Occipital lobe (tissue), 2 donors: ENCODE data around the gene FOXL2. TPM values are rescaled to one million over a fixed set of nuclear protein-coding genes. Genes with fewer than 3 reads are reported as not detected.

Experiments
- DNase-seq: peaks from one replicate; lab custom pipeline; 2025; lab: John Stamatoyannopoulos, UW
- total RNA-seq: library from RNA; depleted of rRNA; stranded (reverse); fragments of >200 nt; gene quantifications from one replicate; pipeline ENCODE4 v1.2.3, GENCODE V29; 2014

FOXL2 gene
- total RNA-seq: not detected

DNA sequence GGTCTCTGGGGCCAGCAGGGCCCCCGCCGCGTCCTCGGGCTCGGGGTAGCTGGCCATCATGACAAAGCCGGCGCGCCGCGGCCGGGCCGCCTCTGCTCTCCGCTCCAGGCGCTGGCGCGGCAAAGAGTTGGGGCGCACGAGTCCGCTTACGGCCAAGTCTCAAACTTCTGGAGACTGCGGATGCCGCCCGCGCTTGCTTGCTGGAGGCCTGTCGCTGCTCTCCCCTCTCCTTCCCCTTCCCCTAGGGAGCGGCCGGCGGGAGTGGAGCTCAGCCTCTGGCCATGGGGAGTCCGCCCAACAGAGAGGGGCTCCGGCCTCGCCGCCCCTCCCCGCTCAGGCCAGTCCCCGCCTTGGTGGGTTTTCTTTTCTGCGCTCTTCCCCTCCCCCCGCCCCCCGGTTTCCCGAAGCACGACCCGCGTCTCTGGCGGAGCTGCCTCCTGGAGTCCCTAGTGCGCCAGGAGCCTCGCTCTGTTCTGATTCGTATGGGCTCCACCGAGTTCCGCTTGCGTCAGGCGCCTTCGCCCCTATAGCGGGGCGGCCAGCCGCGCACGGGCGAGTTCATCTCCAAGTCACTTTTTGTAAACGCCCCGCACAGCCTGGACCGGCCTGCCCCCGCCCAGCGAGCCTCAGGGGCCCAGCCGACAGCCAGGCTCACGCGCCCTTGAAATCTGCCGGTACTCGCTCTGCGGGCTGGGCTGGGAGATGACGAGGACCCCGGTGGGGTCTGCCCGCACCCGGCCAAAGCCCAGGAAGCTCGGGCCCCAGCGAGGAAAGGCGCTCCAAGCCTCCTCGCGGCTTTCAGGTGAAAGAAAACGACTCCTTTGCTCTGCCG, at the start of gene FOXL2, which contains the start of gene FOXL2NB:
Gene FOXL2 (minus strand): TSS at position 475 of the 832 bp plus-strand sequence. CDS start 415 bp downstream, at position 60.
Gene FOXL2NB (plus strand): TSS at position 555 of the 832 bp plus-strand sequence. CDS start 148 bp downstream, at position 703.
- DNase-seq: no peak

DNA sequence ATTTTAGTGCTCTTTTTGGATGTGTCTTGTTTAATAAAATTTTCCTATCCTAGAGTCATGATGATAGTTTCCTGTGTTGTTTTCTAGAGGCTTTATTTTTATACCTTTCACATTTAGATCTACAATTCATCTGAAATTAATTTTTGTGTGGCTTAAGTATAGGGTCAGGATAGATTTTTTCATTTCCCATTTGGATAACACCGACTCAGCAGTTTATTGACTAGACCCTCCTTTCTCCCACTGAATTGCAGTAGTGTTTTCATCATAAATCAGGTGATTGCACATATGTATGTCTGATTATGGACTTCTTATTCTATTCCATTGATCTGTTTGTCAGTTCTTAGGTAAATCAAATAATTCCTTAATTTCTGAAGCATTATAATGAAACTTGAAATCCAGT, 48.8 kb upstream of the FOXL2 start:
- no peak for DNase-seq

DNA sequence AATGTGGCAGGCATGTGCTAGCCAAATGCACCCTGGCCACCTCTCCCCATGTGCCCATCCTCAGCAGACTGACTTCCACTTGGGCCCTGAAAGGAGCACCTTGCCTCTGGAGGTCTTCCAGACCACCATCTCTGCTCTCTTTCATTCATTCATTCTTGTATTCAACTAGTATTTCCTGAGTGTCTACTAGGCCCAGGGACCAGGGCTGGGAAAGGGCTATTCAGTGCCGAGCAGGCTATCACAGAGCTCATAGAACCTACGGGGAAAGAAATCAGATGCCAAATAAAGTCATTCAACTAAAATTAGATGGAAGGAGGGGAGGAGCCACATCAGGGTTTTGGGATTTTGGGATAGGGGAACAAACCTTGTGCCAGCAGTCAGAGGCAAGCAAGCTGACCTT, 40.2 kb upstream of the FOXL2 start:
- DNase-seq: no peak

DNA sequence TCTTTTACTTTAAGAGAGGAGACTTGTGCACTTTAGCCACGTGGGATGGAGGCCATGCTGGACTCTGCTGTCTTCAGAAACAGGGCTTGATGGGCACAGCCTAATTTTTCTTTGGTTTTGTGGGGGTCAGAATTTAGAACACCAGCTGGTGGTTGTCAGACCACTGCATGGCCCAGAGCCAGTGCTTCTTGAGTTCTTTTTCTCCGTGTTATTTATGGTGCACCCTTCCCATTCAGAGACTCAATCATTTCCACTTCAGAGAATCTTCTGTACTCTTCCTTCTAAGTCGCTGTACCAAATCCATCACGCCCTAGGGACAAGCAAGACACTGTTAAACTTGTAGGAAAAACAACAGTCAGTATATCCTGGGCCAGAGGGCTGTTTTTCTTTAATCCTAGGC, 39.0 kb upstream of the FOXL2 start:
- no peak for DNase-seq

DNA sequence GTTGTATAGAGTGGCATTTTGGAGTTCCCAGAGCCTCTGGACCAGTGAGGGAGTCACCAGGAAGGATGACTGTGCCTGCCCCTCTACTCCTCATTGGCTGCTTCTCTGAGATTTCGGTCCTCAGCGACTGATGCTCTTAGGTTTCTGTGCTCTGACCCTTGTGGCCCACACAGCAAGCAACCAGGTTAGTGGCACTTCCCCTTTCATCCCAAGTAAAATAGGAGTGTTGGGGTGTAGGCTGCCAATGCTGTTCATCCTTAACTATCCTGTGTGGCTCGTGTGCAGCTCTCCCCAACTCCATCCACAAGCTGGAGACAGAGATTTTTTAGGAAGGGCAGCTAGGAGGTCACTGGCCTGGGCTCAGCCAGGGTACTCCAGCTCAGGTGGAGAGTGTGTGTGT, 37.9 kb upstream of the FOXL2 start:
- DNase-seq: no peak

DNA sequence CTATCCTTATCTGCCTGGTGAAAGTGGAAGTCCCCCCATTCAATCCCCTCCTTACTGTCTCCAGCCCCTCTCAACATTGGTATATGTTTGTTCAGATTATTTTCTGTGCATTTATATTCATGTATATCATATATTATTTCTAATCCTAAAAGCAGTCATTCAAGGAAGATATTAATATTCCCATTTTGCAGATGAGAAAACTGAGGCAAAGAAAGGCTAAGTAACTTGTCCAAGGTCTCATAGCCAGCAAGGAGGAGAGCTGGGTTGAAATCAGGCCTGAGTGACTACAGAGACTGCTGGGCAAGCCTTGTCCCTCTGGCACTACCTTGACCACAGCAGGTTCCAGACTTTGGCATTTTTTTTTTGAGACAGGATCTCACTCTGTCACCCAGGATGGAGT, 29.1 kb upstream of the FOXL2 start:
- DNase-seq: no peak

DNA sequence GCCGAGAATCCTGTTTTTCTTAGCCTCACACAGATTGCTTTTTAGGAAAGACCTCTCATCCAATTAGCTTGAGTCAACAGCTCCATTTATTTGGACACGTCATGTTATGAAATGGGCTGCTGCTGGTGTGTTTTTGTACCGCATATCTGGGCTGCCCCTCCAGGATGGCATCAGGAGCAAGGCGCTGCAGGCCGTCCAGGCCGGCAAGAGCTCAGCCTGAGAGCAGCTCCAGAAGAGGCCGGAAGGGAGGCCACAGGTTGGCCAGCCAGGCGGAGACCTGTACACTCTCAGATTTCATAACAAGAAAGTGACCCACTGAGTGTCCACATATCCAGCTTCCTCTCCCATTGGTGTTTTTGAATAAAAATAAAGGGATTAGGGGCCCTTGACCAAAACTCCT, 28.4 kb upstream of the FOXL2 start:
- no peak for DNase-seq

DNA sequence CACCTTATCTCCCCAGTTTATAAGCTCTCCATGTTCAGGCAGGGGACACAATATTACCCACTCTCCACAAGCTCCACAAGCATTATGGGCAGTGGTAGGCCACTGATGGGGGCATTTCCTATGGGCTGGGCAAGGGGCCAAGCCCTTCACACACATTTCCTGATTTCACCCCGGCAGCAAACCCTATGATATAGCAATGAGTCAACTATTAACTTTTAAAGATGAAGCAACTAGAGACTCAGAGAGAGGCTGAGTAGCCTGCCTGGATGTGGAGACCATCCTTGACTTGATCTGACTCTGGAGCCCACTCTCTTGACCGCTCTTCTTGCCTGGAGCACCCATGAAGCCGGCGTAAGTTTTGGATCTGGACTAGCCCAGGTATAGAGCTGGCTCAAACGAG, 27.5 kb upstream of the FOXL2 start:
- no peak for DNase-seq

DNA sequence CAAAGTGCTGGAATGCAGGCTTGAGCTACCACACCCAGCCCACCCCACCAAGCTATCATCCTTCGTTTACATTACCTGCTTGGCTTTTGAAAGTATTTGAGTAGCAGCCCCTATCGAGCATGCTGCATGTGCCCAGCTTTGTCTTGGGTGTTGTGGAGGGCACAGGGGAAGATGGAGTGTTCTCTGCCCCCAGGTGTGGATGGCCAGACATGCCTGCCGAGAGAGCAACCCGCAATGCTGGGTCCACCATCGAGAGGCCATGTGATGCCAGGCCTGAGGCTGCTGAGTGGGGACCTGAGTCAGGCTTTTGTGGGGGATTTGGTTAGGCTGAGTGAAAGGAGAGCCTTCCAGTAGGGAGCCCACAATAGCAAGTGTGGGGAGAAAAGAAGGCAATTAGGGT, 26.0 kb upstream of the FOXL2 start:
- no peak for DNase-seq

DNA sequence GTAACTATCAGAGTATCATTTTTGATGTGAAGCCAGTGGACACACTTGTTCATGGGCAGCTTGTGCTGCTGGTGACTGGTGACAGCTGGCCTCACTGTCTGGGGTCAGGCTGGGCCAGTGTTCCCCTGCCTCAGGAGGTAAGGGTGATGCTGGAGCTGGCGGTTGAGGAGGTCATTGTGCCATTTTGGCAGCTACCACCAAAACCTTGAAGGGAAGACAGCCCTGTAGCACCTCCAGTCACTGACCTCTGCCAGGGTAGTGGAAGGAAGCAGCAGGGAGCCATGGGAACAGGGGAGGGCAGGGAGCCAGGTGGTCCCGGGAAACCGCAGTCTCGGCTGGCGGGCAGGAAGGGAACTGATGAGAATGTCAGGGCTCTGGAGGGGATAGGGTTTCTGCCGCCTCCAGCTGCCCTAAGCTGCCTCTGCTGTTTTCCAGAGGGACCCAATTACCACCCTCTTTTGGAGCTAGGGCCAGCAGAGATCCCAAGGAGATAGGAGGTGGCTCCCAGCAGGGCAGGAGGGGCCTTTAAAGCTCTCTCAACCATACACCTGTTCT, 24.9 kb upstream of the FOXL2 start:
- no peak for DNase-seq

DNA sequence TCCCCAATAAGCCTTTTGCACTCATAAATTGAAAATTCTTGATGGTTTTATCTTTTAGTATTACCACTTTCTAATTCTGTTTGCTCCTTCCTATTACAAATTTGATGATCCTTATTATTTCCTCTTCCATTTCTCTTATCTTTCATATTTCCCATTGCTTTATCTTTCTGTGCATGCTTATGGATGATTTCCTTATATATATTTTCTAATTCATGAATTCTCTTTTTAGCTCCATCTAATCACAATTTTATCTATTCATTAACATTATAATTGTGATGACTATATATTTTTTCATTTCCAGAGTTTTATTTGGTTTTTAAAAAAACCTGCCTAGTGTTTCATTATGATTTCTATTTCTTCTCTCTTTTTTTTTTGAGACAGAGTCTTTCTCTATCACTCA, 18.0 kb upstream of the FOXL2 start:
- DNase-seq: no peak

DNA sequence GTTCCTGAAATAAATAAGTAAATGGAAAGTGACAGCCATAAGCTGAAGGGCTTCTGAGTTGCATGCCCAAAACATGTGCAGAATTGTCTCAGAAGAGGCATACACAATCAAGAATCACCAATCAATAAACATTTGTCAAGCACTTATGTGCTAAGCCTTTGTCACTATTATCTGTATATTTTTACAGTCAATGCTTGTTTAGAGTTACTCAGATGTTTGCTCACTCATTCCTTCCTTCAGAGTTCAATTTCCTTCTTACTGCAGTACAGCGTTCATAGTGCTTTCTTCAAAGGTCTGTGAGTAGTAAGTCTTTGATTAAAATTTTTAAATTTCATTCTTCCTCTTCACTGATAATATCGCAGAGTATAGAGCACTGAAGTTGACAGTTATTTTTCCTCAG, 17.3 kb upstream of the FOXL2 start:
- no peak for DNase-seq

DNA sequence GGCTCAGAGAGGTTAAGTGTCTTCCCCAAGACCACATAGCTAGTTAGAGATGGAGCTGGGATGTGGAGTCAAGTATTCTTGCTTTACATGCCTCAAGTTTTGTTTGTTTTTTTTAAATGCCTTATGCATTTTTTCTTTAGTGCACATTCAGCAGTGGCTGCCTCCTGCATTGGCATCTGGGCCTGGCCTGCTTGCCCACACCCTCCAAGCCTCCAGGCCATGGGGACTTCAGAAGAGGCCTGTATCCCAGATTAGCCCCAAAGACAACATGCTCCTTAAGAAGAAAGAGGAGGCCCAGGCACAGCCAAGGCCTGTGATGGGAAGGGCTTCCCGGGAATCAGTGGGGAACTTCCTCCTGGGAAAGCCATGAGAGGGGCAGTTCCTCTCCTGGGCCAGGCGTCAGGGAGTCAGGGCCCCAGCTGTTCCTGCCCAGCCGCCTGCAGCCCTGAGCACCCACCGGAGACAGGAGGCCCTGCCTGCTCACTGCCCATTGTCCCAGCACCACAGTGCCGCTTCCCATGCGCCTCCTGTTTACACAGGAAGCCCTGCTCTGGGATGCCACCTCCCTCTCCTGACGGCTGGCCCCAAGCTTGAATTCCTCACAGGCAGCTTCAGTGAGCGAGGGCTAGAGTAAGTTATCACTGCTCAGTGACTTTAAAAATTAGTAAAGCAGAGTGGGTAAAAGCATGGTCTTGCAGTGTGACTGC, 16.1 kb upstream of the FOXL2 start:
- no peak for DNase-seq

DNA sequence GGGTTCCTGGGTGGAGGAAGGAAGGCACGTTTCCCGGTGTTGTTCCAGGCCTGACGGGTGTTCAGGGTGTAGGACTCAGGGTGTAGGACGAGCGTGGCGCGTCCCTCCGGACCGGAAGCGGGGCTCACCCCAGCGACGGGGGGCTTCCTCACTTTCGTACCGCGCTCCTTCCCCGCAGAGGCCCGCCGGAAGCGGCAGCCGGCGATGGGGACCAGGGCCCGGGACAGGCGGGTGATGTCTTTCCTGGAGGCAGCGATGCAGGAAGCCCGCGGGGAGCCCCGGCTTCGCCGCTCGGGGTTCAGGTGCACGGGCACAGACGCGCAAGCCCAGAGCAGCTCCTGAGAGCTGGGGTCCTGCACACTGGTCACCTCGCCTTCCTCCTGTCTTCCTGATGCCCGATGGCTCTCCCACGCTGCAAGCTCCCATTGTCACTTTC, 13.5 kb upstream of the FOXL2 start:
- no peak for DNase-seq

DNA sequence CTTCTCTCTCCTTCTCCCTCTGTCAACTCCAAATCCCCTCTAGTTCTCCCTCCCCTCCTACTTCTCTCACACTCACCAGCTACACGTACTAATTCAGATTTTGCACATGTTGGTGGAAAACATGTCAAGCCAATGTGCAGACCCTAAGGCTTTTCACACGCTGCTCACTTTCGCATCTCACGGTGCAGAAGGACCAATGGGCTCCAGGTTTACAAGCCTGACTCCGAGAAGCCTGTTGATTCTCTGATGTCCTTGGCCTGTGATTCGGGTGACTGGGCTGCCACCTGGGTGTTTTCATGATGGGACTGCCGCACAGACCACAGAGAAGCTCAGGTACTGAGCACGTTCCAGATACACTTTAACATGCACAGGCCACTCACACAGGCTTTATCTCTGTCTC, 3.8 kb upstream of the FOXL2 start:
- DNase-seq: no peak

DNA sequence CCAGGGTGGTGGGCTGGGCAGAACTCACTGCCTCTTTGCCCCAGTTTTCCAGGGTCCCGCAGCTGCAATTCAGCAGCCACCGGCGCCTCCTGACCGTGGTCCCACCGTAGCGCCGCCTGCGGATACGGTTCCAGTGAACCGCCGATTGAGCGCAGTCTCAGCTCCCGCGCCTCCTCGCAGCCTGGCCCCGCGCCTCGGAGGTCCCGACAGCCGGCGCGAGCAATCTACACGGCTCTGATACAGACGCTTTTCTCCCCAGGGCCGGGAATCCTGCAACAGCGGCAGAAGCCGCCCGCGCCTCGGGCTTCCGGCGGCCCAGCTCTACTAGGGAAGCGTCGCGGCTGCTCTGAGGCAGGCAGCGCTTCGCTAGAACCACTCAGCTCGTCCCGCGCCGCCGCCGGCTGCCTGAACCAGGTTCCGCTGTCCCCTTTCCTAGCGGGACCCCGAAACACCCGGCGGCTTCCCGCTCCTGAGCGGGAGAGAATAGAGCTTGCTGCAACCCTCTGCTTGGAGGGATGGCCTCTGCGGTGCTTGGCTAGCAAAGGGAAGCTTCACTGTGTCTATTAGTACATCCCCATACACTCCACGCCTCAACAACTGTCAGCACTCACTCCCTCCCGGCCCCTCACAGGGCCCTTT, 3.2 kb upstream of the FOXL2 start:
- no peak for DNase-seq

DNA sequence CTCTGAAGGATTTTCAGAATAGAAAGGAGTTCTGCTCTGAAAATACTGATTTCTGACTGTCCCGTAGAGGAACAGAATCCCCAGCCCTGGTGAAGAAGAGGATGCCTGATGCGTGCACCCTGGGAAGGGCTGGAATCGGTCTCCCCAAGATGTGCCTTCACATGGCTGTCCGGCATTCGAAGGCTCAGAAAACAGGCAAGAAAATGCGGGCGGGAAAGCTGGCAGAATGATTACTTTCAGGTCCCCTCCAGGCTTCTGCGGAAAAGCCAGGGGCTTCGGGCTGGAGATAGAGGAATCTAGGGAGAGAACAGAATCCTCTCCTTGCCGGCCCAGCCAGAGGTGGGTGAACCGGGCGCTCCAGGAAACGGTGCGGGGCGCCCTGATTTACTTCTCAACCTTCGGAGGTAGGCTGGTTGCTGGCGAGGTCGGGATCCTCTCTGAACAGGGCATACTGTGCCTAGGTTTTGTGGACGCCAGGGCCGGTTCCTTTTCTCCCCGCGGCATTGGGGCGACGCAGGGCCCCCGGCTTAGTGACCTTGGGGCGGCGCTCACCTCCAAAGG, 2.6 kb upstream of the FOXL2 start:
- DNase-seq: no peak

DNA sequence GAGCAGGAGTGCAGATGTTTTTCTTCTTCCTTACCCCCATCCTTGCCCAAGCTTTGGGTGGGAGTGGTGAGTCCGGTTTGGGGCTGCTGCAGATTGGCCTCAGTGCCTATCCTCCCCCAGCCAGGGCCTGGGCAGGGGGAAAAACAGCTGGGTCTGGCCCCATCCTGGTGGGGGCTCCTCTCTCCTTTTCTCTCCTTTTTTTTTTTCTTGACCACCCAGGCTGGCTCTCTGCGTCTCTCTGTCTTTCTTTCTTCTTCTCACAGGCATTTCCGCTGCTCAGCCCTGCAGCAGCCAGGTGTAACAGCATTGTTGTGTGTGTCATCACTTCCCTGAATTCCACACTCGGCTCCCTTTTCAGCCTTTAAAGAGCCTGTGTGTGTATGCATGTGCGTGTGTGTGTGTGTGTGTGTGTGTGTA, 2.1 kb upstream of the FOXL2 start:
- no peak for DNase-seq

DNA sequence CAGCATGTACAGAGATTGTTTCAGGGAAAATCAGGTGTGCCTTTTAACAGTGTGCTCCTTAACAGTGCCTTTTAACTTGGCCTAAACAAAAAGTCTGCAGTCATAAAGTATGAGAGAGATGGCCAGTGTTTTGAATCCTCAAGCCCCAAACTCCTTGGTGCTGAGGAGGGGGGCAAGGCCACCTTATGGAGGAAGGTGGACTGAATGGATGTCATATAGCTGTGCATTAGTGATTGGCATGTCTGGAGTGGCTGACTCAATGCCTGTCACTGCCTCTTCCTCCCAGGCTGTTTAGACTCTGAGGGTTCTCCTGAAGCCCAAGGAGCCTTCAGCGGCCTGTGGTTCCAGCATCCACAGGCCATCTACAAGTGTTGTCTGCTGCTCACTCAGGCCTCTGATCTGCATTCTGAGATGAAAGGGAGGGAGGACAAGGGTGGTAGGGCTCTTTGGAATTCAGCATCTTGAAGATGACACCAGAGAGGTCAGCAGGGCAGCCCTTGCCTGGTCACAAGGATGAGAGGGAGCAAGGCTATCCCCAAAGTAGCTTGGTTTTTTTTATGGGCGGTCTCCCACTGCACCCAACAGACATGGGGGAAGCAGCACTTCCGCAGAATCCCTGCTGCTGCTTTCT, 1.5 kb upstream of the FOXL2 start:
- no peak for DNase-seq

DNA sequence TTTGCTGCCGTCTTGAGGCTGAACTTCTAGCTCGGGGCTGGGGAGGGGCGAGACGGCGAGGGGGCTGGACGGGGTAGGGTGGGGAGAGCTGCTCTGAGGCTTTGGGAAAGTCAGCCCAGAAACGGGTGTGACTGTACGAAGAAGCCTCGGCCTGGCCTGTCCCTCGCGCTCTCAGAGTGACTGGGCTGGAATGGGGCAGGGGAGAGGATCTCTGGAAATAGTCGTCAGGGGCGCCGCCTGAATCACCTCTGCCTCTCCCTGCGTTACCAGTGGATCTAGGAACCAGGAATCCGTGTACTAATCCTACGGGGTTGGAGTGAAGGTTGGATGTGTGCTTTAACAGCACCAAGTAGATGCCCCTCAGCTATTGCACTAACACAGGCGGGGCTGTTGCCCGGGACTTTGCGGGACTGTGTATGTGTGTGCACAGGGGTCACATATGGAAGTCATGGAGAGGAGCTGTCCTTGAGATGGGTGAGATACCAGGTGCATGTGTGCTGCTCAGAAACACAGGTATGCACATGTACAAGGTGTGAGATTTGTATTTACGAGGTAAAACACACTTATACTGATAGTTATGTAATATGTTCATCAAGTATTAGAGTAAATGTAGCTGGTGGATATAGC, 671 bp upstream of the FOXL2 start:
- no peak for DNase-seq
